Nephron (organoid): ENCODE results near the gene OR51T1.
"Not testable (repeated sequence)": the region's sequence is repeated elsewhere in the genome, so short reads cannot be mapped to it uniquely, and the experiment has no call there.

ENCODE experiments used
- H3K27ac Mint-ChIP-seq, 3 experiments: 2 replicates each; pipeline ENCODE4 v1.8.0; 2020; ENCODE audit warnings: mixed read lengths in 3 of 3, mild to moderate bottlenecking in 2 of 3, moderate library complexity in 1 of 3
- H3K27me3 Mint-ChIP-seq: 2 replicates; pipeline ENCODE4 v1.8.0; 2021; ENCODE audit warnings: low read depth, mild to moderate bottlenecking, moderate library complexity, mixed read lengths
- H3K36me3 Mint-ChIP-seq: 2 replicates; pipeline ENCODE4 v1.8.0; 2020; ENCODE audit warnings: low read depth, mixed read lengths
- H3K4me1 Mint-ChIP-seq: 2 replicates; pipeline ENCODE4 v1.8.0; 2020; ENCODE audit warnings: mixed read lengths
- H3K4me3 Mint-ChIP-seq, 3 experiments: 2 replicates each; pipeline ENCODE4 v1.8.0; 2020; ENCODE audit warnings: mild to moderate bottlenecking in 3 of 3, mixed read lengths in 3 of 3, moderate library complexity in 2 of 3
- H3K9me3 Mint-ChIP-seq: 2 replicates; pipeline ENCODE4 v1.8.0; 2020; ENCODE audit warnings: mixed read lengths
- TF ChIP-seq, protein P1 (sequence below), 3 experiments: fragments of 200-600 bp; sonication (generic); IDR thresholded peaks; one replicate each; pipeline ENCODE4 v1.5.0; 2021; ENCODE audit warnings: antibody characterized with exemption in 3 of 3; ENCODE audit not compliant: unreplicated experiment in 3 of 3

The OR51T1 gene, protein sequence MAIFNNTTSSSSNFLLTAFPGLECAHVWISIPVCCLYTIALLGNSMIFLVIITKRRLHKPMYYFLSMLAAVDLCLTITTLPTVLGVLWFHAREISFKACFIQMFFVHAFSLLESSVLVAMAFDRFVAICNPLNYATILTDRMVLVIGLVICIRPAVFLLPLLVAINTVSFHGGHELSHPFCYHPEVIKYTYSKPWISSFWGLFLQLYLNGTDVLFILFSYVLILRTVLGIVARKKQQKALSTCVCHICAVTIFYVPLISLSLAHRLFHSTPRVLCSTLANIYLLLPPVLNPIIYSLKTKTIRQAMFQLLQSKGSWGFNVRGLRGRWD

DNA sequence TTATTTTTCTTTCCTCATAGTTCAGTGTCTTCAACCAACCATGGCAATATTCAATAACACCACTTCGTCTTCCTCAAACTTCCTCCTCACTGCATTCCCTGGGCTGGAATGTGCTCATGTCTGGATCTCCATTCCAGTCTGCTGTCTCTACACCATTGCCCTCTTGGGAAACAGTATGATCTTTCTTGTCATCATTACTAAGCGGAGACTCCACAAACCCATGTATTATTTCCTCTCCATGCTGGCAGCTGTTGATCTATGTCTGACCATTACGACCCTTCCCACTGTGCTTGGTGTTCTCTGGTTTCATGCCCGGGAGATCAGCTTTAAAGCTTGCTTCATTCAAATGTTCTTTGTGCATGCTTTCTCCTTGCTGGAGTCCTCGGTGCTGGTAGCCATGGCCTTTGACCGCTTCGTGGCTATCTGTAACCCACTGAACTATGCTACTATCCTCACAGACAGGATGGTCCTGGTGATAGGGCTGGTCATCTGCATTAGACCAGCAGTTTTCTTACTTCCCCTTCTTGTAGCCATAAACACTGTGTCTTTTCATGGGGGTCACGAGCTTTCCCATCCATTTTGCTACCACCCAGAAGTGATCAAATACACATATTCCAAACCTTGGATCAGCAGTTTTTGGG, at the start of gene OR51T1:
OR51T1 (plus strand) TSS at position 41 of the 641 bp plus-strand sequence; CDS start at position 41, 0 bp downstream.
- TF ChIP-seq, protein P1, sequence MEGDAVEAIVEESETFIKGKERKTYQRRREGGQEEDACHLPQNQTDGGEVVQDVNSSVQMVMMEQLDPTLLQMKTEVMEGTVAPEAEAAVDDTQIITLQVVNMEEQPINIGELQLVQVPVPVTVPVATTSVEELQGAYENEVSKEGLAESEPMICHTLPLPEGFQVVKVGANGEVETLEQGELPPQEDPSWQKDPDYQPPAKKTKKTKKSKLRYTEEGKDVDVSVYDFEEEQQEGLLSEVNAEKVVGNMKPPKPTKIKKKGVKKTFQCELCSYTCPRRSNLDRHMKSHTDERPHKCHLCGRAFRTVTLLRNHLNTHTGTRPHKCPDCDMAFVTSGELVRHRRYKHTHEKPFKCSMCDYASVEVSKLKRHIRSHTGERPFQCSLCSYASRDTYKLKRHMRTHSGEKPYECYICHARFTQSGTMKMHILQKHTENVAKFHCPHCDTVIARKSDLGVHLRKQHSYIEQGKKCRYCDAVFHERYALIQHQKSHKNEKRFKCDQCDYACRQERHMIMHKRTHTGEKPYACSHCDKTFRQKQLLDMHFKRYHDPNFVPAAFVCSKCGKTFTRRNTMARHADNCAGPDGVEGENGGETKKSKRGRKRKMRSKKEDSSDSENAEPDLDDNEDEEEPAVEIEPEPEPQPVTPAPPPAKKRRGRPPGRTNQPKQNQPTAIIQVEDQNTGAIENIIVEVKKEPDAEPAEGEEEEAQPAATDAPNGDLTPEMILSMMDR (IDR thresholded peaks at IDR 0.05; ENCODE audit: unreplicated experiment in 3 of 3), result no peak
- H3K9me3 Mint-ChIP-seq, result no peaks in the 10 kb centered on the region
- H3K36me3 Mint-ChIP-seq, result no peaks in the 10 kb centered on the region
- H3K27me3 Mint-ChIP-seq, result no peaks in the 10 kb centered on the region
- H3K4me1 Mint-ChIP-seq, result peaks cover 48% of the 10 kb centered on the region
- no peak within 1 kb of the TSS for H3K4me3 Mint-ChIP-seq
- peak within 1 kb of the TSS; percentile 15 to 52 (median 50) for H3K27ac Mint-ChIP-seq

DNA sequence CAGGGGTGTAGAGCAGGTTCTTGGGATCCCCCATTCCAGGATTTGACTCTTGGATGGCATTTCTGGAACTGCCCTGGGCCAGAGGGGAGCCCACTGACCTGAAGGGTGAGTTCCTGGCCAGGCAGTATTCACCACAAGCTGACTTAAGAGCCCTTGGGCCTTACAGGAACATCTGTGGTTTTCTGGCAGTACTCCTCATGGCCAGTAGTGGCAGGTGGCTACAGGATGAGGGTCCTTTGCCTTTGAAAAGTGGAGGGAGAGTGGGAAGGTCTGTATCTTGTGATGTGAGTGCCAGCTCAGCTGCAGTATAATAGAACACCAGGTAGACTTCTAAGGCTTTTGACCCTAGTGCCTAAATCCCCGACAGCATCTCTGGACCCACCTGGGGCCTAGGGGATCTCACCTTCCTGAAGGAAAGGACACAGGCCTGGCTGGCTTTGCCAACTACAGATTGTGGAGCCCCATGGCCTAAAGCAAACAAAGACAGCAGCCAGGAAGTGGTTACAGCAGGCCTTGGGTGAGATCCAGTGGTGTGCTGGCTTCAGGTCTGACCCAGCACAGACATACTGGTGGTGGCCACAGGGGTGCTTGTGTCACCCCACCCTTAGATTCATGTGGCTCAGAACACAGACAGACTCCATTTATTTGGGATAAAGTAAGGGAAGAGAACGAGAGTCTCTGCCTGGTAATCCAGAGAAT, 41.7 kb upstream of the OR51T1 start:
- Mint-ChIP-seq H3K27me3 (no peaks in the 10 kb centered on the region), H3K27ac (no peak overlapping the region), H3K4me3 (no peak overlapping the region), H3K4me1 (no peaks in the 10 kb centered on the region), H3K36me3 (no peaks in the 10 kb centered on the region), H3K9me3 (peaks cover 10% of the 10 kb centered on the region)
- TF ChIP-seq, protein P1 (IDR thresholded peaks at IDR 0.05; ENCODE audit: unreplicated experiment in 3 of 3), result no peak

DNA sequence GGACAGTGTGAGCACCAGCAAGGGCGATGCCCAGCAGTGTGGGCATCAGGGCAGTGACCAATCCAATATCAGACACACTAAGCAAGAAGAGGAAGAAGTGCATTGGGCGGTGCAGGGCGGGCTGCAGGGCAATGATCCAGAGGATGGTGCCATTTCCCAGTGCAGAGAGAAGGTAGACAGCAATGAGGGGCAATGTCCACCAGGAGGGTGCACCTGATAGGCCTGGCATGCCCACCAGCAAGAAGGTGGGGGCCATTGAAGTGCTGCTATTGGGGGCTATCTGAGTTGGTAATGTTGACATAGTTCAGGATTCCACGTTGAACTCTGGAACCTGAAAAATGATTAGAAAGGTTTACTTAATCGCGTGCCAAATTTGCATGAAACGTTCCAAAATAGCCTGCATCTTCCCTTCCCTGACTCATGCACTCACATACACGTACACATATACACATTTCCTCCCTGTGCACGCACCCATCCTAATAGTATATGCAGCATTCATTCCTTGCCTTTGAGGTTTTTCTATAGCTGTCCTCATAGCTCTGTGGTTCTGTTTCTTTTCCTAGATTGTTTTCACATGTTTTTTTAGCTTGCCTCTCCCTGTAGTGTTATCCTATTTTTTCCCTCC, 32.7 kb upstream of the OR51T1 start, which contains the start of gene OR51S1:
OR51S1 (minus strand) TSS at position 301 of the 625 bp plus-strand sequence; CDS start at position 301, 0 bp downstream.
- TF ChIP-seq, protein P1 (IDR thresholded peaks at IDR 0.05; ENCODE audit: unreplicated experiment in 3 of 3), result no peak
- H3K36me3 Mint-ChIP-seq, result no peaks in the 10 kb centered on the region
- peaks cover 8% of the 10 kb centered on the region for H3K9me3 Mint-ChIP-seq
- H3K27ac Mint-ChIP-seq, result no peak within 1 kb of the TSS
- H3K4me3 Mint-ChIP-seq, result no peak within 1 kb of the TSS
- no peaks in the 10 kb centered on the region for H3K27me3 Mint-ChIP-seq
- H3K4me1 Mint-ChIP-seq, result no peaks in the 10 kb centered on the region

DNA sequence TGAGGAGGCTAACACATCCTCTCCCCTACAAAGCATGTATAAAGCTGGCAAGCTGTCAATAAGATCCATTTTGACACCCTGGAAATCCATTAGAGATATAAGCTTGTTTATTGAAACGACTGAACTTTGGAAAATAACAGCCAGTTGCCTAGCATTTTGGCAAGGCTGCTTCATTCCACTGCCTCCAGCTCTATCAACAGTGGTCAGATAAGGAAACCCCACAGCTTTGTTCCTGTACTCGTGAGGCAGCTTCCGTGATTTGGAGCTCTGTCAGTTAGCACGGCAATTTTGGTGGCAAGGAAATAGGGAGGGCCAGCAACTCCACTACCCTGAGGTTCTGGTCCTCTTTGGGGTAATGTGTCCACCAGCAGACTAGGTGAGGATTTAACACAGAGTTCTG, 30.7 kb upstream of the OR51T1 start:
- TF ChIP-seq, protein P1 (IDR thresholded peaks at IDR 0.05; ENCODE audit: unreplicated experiment in 3 of 3), result no peak
- no peaks in the 10 kb centered on the region for H3K36me3 Mint-ChIP-seq

DNA sequence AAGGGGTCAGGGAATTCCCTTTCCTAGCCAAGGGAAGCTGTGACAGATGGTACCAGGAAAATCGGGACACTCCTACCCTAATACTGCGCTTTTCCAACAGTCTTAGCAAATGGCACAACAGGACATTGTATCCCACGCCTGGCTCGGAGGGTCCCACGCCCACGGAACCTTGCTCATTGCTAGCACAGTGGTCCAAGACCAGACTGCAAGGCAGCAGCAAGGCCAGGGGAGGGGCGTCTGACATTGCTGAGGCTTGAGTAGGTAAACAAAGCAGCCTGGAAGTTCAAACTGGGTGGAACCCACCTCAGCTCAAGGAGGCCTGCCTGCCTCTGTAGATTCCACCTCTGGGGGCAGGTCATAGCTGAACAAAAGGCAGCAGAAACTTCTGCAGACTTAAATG, 27.4 kb upstream of the OR51T1 start:
- H3K4me3 Mint-ChIP-seq, H3K4me1 Mint-ChIP-seq, H3K27ac Mint-ChIP-seq, H3K27me3 Mint-ChIP-seq, H3K36me3 Mint-ChIP-seq: not testable (repeated sequence)
- peaks cover 18% of the 10 kb centered on the region for H3K9me3 Mint-ChIP-seq

More for the DNA sequence above, 30.7 kb upstream of the OR51T1 start:
- Mint-ChIP-seq H3K9me3 (peaks cover 12% of the 10 kb centered on the region), H3K4me1 (no peaks in the 10 kb centered on the region), H3K27ac (no peak overlapping the region), H3K4me3 (no peak overlapping the region), H3K27me3 (no peaks in the 10 kb centered on the region)
